NCI-H1417 treated with DMSO at 0.1 percent for 48 hours (cell line): ENCODE results near the gene CYB561.

Source experiments
- DNase-seq: peaks from one replicate; lab custom pipeline; 2025; lab: John Stamatoyannopoulos, UW

The CYB561 gene

GRCh38 chr17:63451150-63451549 lies 5.0 kb upstream of the CYB561 start:
- no peak for DNase-seq

GRCh38 chr17:63450551-63450950 lies 4.4 kb upstream of the CYB561 start:
- no peak for DNase-seq

- no peak for DNase-seq
Measured at GRCh38 chr17:63448655-63449054, 2.5 kb upstream of the CYB561 start.

GRCh38 chr17:63447471-63448009 lies 1.4 kb upstream of the CYB561 start:
- DNase-seq, result no peak

- DNase-seq, result peak; percentile 41
Measured at GRCh38 chr17:63446753-63447470, 806 bp upstream of the CYB561 start.

- no peak for DNase-seq
Measured at GRCh38 chr17:63445571-63445953, 544 bp downstream of the CYB561 start.

GRCh38 chr17:63445065-63445464 lies 1.0 kb downstream of the CYB561 start:
- DNase-seq, result no peak

GRCh38 chr17:63444457-63444856 lies 1.6 kb downstream of the CYB561 start:
- no peak for DNase-seq

- no peak for DNase-seq
Measured at GRCh38 chr17:63443053-63443452, 3.1 kb downstream of the CYB561 start.

- no peak for DNase-seq
Measured at GRCh38 chr17:63442549-63443035, 3.5 kb downstream of the CYB561 start.

GRCh38 chr17:63442074-63442473 lies 4.0 kb downstream of the CYB561 start:
- DNase-seq, result no peak

- DNase-seq, result no peak
Measured at GRCh38 chr17:63441654-63442053, 4.5 kb downstream of the CYB561 start.

- DNase-seq, result no peak
Measured at GRCh38 chr17:63440770-63441335, 5.3 kb downstream of the CYB561 start.

GRCh38 chr17:63440127-63440769 lies 5.9 kb downstream of the CYB561 start:
- no peak for DNase-seq

- no peak for DNase-seq
Measured at GRCh38 chr17:63439687-63440086, 6.4 kb downstream of the CYB561 start.

GRCh38 chr17:63438092-63439051 lies 7.7 kb downstream of the CYB561 start:
- no peak for DNase-seq

- no peak for DNase-seq
Measured at GRCh38 chr17:63437287-63438091, 8.6 kb downstream of the CYB561 start.

- no peak for DNase-seq
Measured at GRCh38 chr17:63436523-63437110, 9.5 kb downstream of the CYB561 start.

- no peak for DNase-seq
Measured at GRCh38 chr17:63435681-63436522, 10.2 kb downstream of the CYB561 start.
